GM23338 (cell line): ENCODE measurements around the gene PHYHD1. TPM values are rescaled to one million over a fixed set of nuclear protein-coding genes. Genes with fewer than 3 reads are reported as not detected.

Source experiments
- ATAC-seq: fragments of 200-7000 bp; cut with Tn5 transposase; 3 replicates; pipeline ENCODE4 v1.9.1; 2020
- DNase-seq: peaks from one replicate; pipeline ENCODE4 v3.0.0-alpha.2; 2015; ENCODE audit warnings: low spot score
- H2AFZ ChIP-seq: fragments of 200-600 bp; sonication (generic); 2 replicates; pipeline ENCODE4 v1.8.0; 2016; ENCODE audit warnings: antibody characterized with exemption, mild to moderate bottlenecking, moderate library complexity
- H3F3A ChIP-seq: fragments of 200-600 bp; sonication (generic); replicated peaks from 2 replicates; pipeline ENCODE4 v1.8.0; 2017; ENCODE audit warnings: antibody characterized with exemption, mixed run types, low read depth
- H3K27ac ChIP-seq: fragments of 200-600 bp; sonication (generic); 2 replicates; pipeline ENCODE4 v1.6.1; 2016; ENCODE audit warnings: low read depth
- H3K27me3 ChIP-seq: fragments of 200-600 bp; sonication (generic); 2 replicates; pipeline ENCODE4 v1.8.0; 2016; ENCODE audit warnings: mild to moderate bottlenecking, mixed run types, moderate library complexity; ENCODE audit not compliant: insufficient read depth
- H3K36me3 ChIP-seq: fragments of 200-600 bp; sonication (generic); 2 replicates; pipeline ENCODE4 v1.8.0; 2016; ENCODE audit warnings: mild to moderate bottlenecking; ENCODE audit not compliant: insufficient read depth
- H3K4me1 ChIP-seq: fragments of 200-600 bp; sonication (generic); 2 replicates; pipeline ENCODE4 v1.8.0; 2016; ENCODE audit warnings: mild to moderate bottlenecking, moderate library complexity; ENCODE audit not compliant: insufficient read depth
- H3K4me2 ChIP-seq: fragments of 200-600 bp; sonication (generic); 2 replicates; pipeline ENCODE4 v1.7.1; 2017; ENCODE audit warnings: mixed run types
- H3K4me3 ChIP-seq: fragments of 200-600 bp; sonication (generic); 2 replicates; pipeline ENCODE4 v1.6.1; 2016; ENCODE audit warnings: mixed run types
- H3K79me2 ChIP-seq: fragments of 200-600 bp; sonication (generic); replicated peaks from 2 replicates; pipeline ENCODE4 v1.8.0; 2017; ENCODE audit warnings: mild to moderate bottlenecking; ENCODE audit not compliant: insufficient read depth
- H3K9me2 ChIP-seq: fragments of 200-600 bp; sonication (generic); 2 replicates; pipeline ENCODE4 v1.8.0; 2017; ENCODE audit not compliant: insufficient read depth
- H4K20me1 ChIP-seq: fragments of 200-600 bp; sonication (generic); replicated peaks from 2 replicates; pipeline ENCODE4 v1.8.0; 2017; ENCODE audit warnings: mild to moderate bottlenecking; ENCODE audit not compliant: insufficient read depth
- H3K27ac Mint-ChIP-seq: 2 replicates; pipeline ENCODE4 v1.8.0; 2020; ENCODE audit warnings: inconsistent platforms, mild to moderate bottlenecking, moderate library complexity, mixed read lengths
- H3K27me3 Mint-ChIP-seq: 3 replicates; pipeline ENCODE4 v1.8.0; 2022; ENCODE audit warnings: low read depth, mild to moderate bottlenecking, moderate library complexity, mixed read lengths, inconsistent platforms; ENCODE audit not compliant: insufficient read depth, poor library complexity
- H3K36me3 Mint-ChIP-seq: 3 replicates; pipeline ENCODE4 v1.8.0; 2021; ENCODE audit warnings: low read depth, mild to moderate bottlenecking, inconsistent platforms, moderate library complexity, mixed read lengths
- H3K4me1 Mint-ChIP-seq: 3 replicates; pipeline ENCODE4 v1.8.0; 2020; ENCODE audit warnings: mild to moderate bottlenecking, inconsistent platforms, mixed read lengths
- H3K4me3 Mint-ChIP-seq: 3 replicates; pipeline ENCODE4 v1.8.0; 2021; ENCODE audit warnings: moderate library complexity, mild to moderate bottlenecking, inconsistent platforms, mixed read lengths
- H3K9me3 Mint-ChIP-seq: 3 replicates; pipeline ENCODE4 v1.8.0; 2020; ENCODE audit warnings: moderate library complexity, mild to moderate bottlenecking, inconsistent platforms, mixed read lengths
- CREB1 ChIP-seq: fragments of 250-450 bp; sonication (Bioruptor Pico); IDR thresholded peaks from 2 replicates; pipeline ENCODE4 v1.5.0; 2020; ENCODE audit warnings: low read depth, mild to moderate bottlenecking, moderate library complexity
- CTCF ChIP-seq, 2 experiments: fragments of 200-600 bp in 1 of 2; sonication (generic) in 1 of 2; conservative IDR thresholded peaks; 2 replicates each; pipeline versions ENCODE4 v1.5.1 to v1.6.1; 2016 to 2017; ENCODE audit warnings: antibody characterized with exemption in 2 of 2, low read depth in 2 of 2, mild to moderate bottlenecking in 2 of 2, moderate library complexity in 1 of 2
- JUNB ChIP-seq: IDR thresholded peaks from one replicate; pipeline ENCODE4 v1.6.1; 2016; ENCODE audit warnings: antibody characterized with exemption; ENCODE audit not compliant: unreplicated experiment
- STAT1 ChIP-seq: IDR thresholded peaks from one replicate; pipeline ENCODE4 v1.6.1; 2016; ENCODE audit warnings: antibody characterized with exemption; ENCODE audit not compliant: unreplicated experiment
- ZNF114 ChIP-seq: fragments of 250-450 bp; sonication (Bioruptor Pico); IDR thresholded peaks from 2 replicates; pipeline ENCODE4 v1.5.0; 2020; ENCODE audit warnings: mild to moderate bottlenecking, moderate library complexity
- ZNF462 ChIP-seq: fragments of 250-450 bp; sonication (Bioruptor Pico); IDR thresholded peaks from 2 replicates; pipeline ENCODE4 v1.5.0; 2020; ENCODE audit warnings: mild to moderate bottlenecking, moderate library complexity
- polyA plus RNA-seq: library from polyadenylated mRNA; unstranded; fragments of >200 nt; fragmentation: Nextera tagmentation; extraction: Ambion mirVana; gene quantifications from 2 replicates; pipeline ENCODE4 v1.2.1, GENCODE V29; 2016
- total RNA-seq: library from RNA; depleted of rRNA; stranded (reverse); fragments of >200 nt; shearing (Covaris generic); gene quantifications from 2 replicates; pipeline ENCODE4 v1.2.3, GENCODE V29; 2014

Gene PHYHD1
- total and polyA plus RNA-seq, 2 experiments from 2014 or later, result 10.4 to 16.8 TPM

- Mint-ChIP-seq H3K27me3 (peaks cover 12% of the 10 kb centered on the region), H3K4me3 (no peak overlapping the region), H3K4me1 (peaks cover 5% of the 10 kb centered on the region; the same call in 2 of the 3 replicates), H3K9me3 (no peaks in the 10 kb centered on the region), H3K27ac (no peak overlapping the region), H3K36me3 (no peaks in the 10 kb centered on the region)
- H3K4me3 ChIP-seq, result no peak overlapping the region
- no peaks in the 10 kb centered on the region for H3K36me3 ChIP-seq
- no peaks in the 10 kb centered on the region for H3K9me2 ChIP-seq
- 0 out of 2 replicates have a peak, but pooled peaks cover 6% of the 10 kb centered on the region for H3F3A ChIP-seq
- no peak overlapping the region for H3K4me2 ChIP-seq
- H3K79me2 ChIP-seq, result no peaks in the 10 kb centered on the region
- H3K27me3 ChIP-seq, result no peaks in the 10 kb centered on the region
- H3K27ac ChIP-seq, result no peak overlapping the region
- no peak overlapping the region for H2AFZ ChIP-seq
- TF ChIP-seq ZNF462 (CRISPR knock-in tag), result no peak
- no peak for TF ChIP-seq ZNF114 (CRISPR knock-in tag)
- DNase-seq, result no peak
- ATAC-seq, result no peak
- no peaks in the 10 kb centered on the region for H4K20me1 ChIP-seq
- peaks cover 4% of the 10 kb centered on the region; the same call in 1 of the 2 replicates for H3K4me1 ChIP-seq
Observed at GRCh38 chr9:128929560-128929959, 8.8 kb downstream of the PHYHD1 start.

GRCh38 chr9:128933731-128934130 lies 12.9 kb downstream of the PHYHD1 start:
- no peaks in the 10 kb centered on the region for H3K36me3 ChIP-seq
- H3K27me3 ChIP-seq, result no peaks in the 10 kb centered on the region
- H3K27me3 Mint-ChIP-seq, result peaks cover 6% of the 10 kb centered on the region
- DNase-seq (no peak), ATAC-seq (no peak)
- H3K79me2 ChIP-seq, result no peaks in the 10 kb centered on the region
- H3K27ac ChIP-seq, result no peak overlapping the region
- H3K4me2 ChIP-seq, result no peak overlapping the region
- H3F3A ChIP-seq, result no peaks in the 10 kb centered on the region
- no peaks in the 10 kb centered on the region for H3K9me2 ChIP-seq
- H3K4me1 Mint-ChIP-seq, result no peaks in the 10 kb centered on the region
- H4K20me1 ChIP-seq, result no peaks in the 10 kb centered on the region
- H3K27ac Mint-ChIP-seq, result no peak overlapping the region
- no peak overlapping the region for H3K4me3 Mint-ChIP-seq
- no peaks in the 10 kb centered on the region for H3K36me3 Mint-ChIP-seq
- no peaks in the 10 kb centered on the region for H3K4me1 ChIP-seq
- H2AFZ ChIP-seq, result no peak overlapping the region
- no peaks in the 10 kb centered on the region; the same call in 2 of the 3 replicates for H3K9me3 Mint-ChIP-seq
- no peak overlapping the region for H3K4me3 ChIP-seq
- no peak for TF ChIP-seq ZNF114 (CRISPR knock-in tag)
- no peak for TF ChIP-seq STAT1
- no peak for TF ChIP-seq CTCF (conservative IDR thresholded peaks at IDR 0.05; ENCODE audit: low read depth in 2 of 2)
- no peak for TF ChIP-seq CREB1 (CRISPR knock-in tag)
- no peak for TF ChIP-seq JUNB
